GM18507 (cell line): ENCODE data around the gene ZNF181.
"Not testable (repeated sequence)": the region's sequence is repeated elsewhere in the genome, so short reads cannot be mapped to it uniquely, and the experiment has no call there.

Source experiments
- DNase-seq: peaks from one replicate; pipeline ENCODE4 v3.0.0; 2011; ENCODE audit warnings: low read depth; ENCODE audit not compliant: insufficient read length; ENCODE audit errors: extremely low spot score
- FAIRE-seq: peaks from 2 replicates; lab custom pipeline; 2011; peaks lifted over from hg19 to GRCh38; lab: Jason Lieb, UNC

The ZNF181 gene

DNA sequence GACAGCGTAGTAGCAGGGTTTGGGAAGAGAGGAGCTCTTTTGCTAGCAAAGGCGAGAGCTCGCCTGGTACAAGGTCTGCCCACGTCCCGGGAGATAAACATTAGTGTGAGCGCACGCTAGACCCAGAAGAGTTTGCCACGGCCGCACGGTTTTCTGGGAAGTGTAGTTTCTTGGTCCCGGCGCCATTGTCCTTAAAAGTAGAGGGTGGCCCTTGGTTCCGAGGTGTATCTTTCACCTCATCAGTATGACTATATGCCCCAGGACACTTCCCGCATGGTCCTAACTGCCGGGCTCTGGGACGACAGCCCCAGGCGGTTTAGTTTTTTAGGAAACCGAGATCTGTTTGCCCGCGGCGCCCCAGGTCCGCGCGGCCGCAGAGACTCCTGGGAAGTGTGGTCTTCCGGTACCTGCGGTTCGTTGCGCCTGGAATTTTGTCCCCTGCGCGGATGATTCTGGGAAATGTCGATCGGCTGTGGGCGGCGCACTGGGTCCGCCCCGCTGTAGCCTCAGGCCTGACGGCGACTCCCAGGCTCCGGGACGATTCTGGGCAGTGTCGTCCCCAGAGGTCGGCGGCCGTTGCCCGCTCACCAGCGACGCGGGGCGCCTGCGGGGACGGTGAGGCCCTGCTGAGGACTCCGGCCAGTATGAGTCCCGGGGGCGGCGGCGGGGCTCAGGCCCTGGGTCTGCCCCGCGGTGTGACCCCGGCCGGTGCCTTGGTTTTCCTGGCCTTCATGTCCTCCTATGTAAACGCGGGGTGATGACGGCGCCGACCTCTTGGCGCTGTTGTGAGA is at the start of gene ZNF181:
Gene ZNF181, plus strand, starts transcription at position 498 of the 791 bp plus-strand sequence. CDS start 795 bp downstream, outside the sequence.
- peak; percentile 87 for FAIRE-seq
- DNase-seq = peak; percentile 71

DNA sequence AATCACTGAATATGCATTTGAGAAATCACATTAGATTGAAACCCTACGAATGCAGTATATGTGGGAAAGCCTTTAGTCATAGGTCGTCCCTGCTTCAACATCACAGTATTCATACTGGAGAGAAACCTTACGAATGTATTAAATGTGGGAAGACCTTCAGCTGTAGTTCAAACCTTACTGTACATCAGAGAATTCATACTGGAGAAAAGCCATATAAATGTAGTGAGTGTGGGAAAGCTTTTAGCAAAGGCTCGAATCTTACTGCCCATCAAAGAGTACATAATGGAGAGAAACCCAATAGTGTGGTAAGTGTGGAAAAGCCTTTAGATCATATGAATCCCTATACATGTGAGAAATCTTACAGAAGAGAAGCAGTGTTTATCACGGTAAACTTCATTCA is 48.8 kb upstream of the ZNF181 start:
- not testable (repeated sequence) for FAIRE-seq, DNase-seq

DNA sequence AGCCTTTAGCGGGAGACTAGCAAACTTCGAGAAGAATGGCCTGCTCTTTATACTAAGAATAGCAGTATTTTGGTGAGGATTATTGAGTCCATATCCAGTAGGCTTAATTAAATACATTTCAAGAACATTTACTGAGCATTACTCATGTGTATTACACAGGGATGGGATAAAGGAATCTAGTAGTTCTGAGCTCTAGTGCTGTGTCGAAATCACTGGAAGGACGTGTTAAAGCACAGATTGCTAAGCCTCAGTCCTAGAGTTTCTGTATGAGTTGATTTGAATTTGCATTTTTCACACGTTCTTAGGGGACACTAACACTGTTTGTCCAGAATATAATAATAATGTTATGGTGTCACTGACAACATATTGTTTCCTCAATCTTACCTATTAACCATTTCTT is 47.6 kb upstream of the ZNF181 start:
- FAIRE-seq (no peak), DNase-seq (no peak)

DNA sequence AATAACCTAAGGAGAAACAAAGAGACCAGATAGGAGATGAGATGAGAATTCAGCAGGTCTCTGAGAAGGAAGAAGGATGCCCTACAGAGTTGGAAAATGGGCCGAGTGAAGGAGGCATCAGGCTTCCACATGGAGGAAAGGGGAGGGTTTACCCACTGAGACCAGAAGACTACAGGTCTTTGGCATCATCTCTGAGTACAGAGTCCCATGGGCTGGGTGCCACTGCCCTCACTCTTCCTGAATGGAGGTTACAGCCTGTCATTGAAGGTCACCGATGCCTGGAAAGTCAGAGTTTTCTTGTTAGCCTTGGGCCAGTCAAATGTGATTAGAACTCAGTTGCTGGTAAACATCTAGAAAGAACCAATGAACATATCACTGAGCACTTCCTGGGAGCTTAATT is 46.7 kb upstream of the ZNF181 start:
- no peak for FAIRE-seq
- DNase-seq = no peak

DNA sequence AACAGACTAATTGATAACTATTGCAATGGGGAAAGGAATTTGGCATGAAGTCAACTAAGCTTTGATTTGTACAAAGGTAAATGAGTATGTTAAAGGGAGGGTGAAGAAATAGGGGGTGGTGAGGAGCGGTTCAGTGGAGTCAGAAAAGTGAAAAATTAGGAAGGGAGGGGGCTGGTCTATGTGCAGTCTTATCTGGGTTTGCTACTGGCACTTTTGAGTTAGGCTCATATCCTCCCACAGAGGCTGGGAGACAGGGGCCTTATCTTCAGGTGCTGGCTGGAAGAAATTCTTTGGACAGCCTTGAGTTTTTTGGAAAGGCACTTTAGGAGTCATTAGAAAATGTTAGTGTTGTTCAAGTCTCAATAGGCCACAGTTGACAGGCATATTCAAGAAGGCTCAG is 45.5 kb upstream of the ZNF181 start:
- FAIRE-seq (no peak), DNase-seq (no peak)

DNA sequence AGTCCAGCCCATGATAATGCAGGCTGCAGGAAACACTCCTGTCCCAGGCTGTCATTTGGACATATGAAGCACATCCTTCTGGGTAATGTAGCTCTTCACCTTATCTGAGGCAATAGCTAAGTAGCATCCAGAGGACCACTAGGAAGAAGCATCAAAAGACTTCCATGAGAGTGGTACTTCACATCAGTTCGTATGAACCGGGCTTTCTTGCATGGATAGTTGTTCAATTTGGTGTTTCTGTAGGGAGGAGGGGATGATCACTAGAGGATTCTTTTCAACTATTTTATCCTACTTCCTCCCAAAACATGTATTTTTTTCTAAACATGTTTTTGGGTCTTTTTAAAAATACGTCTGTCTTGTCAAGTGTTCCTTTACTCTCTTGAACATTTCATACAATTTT is 43.7 kb upstream of the ZNF181 start:
- DNase-seq (no peak), FAIRE-seq (no peak)

DNA sequence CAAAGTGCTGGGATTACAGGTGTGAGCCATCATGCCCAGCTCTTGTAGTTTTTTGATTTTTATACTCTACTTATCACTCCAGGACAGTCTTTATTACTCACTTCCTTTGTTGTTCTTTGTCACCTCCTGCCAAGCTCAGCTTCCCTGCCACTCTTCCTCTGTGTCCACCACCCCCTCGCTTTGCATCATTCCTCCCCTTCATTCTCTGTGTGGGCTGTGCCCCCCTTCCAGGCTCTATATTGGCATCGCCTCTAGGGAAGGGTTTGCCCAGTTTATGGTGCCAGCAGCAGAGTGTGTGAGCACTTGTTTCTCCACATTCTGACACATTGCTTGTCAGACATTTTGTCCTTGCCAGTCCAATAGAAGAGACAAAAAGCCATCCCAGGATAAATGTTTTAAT is 41.5 kb upstream of the ZNF181 start:
- no peak for FAIRE-seq

DNA sequence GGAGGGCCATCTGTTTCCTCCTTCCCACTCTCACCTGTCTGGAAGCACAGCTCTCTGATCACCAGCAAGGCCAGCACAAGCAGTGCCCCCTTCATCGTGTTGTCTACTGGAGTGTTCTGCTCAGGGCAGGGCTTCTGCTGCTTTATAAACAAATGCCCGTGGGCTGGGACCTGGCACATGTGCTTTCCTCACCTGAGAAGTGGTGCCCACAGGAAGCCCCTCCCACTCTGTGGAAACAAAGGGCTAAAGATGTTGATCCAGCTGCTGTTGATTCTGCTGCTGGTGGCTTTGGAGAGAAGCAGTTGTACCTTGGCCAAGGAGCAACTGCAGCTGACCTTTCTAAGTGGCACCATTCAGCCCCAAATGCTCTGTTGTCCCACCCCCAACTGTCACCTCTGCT is 26.4 kb upstream of the ZNF181 start:
- no peak for DNase-seq

More for the DNA sequence above, 41.5 kb upstream of the ZNF181 start:
- no peak for DNase-seq

DNA sequence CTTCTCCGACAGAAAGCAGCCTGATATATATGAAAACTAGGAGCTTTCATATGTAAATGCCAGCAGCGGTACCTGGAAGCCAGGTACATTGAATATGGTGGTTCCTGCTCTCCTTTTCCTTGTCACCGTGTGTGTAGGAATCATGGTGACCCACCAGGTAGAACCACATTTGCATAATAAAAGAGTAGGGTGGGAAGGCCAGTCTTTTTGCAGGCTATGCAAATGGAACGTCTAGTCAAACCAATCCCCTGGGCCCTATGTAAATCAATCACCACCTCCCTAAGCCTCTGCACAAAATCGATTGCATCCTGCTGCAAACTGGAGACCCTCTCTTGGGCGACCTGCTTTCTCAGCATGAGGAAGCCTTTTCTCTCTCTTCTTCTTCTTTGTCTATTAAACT is 22.2 kb upstream of the ZNF181 start:
- DNase-seq (no peak), FAIRE-seq (no peak)

More for the DNA sequence above, 26.4 kb upstream of the ZNF181 start:
- no peak for FAIRE-seq

DNA sequence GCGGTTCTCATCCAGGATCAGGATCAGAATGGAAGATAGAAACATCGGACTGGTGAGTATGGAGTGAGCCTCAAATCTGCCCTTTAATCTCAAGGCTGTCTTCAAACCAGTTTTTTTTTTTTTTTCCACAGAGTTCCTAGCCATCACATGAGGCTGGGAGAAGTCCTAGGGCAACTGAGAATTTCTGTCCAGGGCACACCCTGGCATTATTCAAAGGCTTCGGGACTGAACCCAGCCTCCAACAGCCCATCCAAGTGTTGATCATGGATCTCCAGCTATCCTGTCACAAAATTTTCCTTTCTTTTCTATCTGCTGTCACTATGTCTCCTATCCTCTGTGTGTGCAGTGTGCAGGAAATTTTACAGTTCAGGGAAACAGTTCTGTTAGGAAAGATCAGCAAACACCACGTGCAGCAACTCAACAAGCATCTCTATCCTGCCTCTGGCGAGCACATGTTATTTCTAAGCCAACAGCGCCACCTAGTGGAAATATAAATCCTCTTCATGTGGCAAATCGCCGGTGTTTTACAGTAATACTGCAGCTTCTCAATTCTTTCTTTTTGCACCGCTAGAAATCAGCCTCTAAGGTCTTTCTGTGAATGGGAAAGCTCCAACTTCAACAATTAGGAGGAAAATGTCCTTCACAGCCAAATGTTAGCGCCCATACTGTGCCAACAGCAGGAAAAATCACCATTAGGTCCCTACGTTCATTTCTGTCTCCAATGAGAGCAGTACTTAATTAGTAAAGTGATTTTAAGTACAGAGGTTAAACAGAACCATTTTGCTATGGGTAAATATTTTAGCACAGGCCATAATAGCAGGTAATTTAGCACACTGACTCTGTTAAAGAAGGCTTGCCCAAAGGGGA is 21.4 kb upstream of the ZNF181 start:
- FAIRE-seq (peak; percentile 73), DNase-seq (no peak)

DNA sequence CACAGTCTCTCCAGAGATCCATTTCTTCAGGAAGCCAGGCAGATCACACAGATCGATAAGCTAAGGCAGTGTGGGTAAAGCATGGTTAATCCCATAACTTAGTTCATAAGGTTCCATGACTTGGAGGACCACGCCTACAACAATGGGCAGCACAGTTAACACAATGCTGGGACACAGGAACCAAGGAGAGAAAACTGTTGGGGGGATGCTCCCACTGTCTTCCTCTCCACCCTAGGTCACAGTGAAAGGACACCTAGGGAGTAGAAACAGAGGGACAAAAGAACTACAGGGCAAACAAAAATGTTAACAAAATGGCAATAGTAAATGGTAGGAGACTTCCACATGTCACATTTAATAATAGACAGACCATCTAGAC is 20.8 kb upstream of the ZNF181 start:
- no peak for FAIRE-seq

DNA sequence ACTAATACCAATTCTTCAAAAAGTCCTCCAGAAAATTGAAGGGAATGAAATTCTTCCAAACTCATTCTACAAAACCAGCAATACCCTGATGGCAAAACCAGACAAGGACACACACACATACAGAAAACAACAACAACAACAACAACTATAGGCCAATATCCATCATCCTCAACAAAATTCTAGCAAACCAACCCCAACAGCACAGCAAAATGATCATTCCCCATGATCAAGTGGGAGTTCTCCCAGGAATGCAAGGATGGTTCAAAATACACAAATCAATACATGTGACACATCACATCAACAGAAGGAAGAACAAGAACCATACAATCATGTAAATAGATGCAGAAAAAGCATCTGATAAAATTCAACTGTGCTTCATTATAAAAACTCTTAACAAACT is 18.7 kb upstream of the ZNF181 start:
- FAIRE-seq (peak; percentile 9), DNase-seq (no peak)

More for the DNA sequence above, 20.8 kb upstream of the ZNF181 start:
- DNase-seq = no peak

DNA sequence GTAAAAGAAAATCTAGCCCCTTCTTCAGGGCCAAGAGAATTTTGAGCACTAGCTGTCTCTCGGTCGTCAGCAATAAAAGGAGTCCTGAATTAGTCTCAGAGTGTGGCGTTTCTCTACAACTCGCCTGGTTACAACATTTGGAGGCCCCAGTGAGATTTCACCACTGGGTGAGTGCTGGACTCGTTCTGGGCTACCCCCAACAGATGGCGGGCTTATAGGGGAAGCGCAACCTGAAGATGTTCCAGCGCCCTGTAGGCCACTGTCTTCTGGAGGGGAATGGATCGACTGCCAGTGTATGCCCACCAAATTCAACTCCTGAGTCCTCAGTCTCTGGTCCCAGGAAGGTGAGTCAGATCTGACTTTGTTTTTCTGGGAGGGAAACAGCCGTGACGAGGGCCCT is 11.7 kb upstream of the ZNF181 start:
- FAIRE-seq = no peak

DNA sequence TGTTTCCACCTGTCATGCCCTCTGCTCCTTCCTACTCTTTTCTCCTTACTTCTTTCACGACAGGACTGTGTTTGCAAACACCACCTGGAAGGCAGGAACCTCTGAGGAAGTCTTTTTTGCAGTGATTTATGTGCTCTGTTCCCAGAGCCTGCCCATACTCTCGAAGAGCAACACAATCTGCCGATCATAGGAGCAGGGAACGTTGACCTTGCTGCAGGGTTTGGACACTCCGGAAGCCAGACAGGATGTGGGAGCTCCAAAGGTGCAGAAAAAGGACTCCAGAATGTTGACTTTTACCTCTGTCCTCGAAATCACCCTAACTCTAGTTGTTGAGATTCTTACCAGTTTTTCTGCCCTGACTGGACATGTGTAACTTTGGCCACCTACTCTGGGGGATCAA is 8.6 kb upstream of the ZNF181 start:
- no peak for DNase-seq
- no peak for FAIRE-seq

More for the DNA sequence above, 11.7 kb upstream of the ZNF181 start:
- DNase-seq = no peak

DNA sequence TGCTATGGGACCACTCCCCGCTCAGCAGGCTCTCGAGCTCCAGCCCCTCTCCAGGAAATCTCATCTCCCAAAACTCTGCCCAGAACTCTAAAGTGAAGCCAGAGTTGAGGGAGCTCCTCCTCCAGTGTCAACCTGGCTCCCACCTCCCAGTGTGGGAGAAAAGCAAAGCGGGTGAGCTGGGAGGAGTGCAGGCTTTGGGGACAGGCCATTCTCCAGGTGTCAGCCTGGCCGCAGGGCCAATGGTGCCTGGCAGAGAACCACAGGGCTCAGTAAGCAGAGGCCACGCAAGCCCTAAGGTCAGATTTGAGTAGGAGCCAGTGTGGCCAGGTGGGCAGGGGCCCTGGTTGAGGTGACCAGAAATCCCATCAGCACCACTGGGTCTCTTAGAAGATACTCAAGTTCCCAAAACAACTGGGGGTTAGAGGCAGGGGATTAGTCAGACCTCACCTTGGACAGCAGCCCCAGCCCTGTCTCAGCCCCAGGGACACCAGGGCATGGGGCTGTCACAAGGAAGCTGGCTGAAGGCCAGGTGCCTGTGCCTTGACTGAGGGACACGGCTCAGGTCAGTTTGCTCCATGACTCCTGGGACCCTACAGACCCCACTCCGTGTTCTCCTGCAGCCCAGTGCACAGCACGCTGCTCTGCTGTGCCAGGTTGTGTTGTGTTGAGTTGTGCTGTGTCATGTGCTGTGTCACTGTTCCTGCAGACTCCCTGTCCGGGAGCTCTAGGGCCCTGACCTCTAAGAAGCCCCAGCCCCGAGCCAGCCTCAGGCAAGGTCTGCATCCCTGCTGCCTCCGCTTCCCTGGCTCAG is 2.8 kb upstream of the ZNF181 start:
- no peak for FAIRE-seq
- no peak for DNase-seq

DNA sequence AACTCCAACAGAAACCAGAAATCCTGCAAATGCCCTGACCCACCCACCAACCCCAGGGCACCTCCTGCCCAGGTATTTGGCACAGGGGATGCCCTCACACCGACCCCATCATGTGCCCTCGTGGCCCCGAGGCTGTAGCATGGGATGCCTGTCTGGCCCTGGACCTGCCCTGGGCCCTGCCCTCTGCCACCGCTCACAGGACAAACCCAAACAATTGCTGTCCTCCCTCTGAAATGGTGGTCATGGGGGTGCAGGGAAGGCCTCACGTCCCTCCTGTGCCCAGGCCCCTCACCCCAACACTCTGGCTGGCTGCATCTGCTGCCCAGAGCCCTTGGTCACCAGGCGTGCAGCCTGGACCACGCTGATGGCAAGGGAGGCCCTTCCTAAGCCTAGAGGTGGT is 2.1 kb upstream of the ZNF181 start:
- FAIRE-seq (no peak), DNase-seq (no peak)

DNA sequence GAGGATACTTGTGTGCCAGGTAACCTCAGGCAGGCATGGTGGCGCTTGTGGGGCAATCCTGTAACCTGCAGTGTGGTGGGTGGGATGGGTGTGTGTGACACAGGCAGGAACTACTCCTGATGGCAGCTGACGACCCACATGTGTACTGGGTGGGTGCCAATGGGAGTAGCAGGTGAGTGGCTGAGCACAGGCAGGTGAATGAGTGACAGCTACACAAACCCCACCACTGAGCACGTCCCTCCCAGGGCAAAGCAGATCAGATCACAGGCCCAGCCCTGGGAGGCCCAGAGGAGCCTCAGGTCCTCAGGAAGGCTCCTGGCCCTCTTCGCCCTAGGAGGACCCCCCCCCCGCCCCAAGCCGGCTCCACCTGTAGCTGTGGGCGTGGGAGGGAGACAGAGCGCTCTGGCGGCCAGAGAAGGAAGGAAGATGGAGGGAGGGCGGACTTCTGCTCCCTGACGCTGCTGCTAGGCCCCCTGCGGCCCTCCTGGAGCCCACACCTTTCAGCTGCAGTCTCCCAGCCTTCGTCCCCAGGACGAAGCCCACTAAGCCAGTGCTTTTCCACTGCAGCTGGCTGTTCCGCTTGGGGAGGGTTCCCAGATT is 1.3 kb upstream of the ZNF181 start:
- no peak for FAIRE-seq
- no peak for DNase-seq

DNA sequence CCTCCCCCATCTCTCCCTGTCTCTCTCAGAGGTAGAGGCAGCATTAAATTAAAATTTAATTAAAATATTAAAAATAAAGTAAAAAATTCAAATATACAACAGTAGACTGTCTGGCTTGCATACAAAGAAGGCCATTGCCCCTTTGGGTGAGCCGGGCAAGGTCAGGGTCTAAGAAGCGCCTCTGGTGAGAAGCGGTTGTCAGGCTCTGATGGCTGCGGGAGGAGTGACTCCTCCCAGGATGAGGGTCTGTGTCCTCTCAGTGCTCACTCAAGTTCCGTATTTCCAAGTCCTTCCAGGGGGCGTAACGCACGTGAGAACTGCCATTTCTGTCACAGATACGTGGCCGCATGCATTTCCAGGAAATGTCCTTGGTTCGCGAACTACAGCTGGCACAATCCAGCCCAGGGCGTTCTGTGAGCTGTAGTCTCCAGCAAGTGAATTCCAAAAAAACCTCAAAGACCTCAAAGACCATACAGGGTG is 737 bp upstream of the ZNF181 start:
- no peak for DNase-seq

DNA sequence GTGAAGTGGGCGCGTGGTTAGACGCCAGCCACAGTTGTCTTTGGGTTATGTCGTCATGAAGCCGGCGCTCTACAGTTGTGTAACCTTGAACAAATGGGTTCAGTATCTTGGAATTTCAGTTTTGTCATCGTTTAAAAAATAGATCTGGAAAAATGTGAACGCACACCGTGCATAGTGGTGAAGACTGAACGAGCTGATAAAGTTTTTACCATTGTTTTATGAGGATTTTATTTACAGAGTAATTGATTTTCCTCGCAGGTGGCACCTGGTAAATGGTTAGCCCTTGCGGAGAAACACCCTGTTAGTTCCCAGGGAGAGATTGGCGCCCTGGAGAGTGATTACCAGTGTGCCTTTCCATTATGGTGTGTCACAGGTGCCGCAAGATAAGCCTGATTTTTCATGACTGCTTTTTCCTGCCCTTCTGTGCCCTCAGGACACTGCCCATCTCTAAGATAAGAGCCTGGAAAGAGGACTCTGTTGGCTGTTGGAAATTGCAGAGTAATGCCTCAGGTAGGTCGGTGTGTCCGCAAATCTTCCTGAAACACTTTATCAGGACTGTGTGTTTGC is 577 bp downstream of the ZNF181 start:
- peak; percentile 21 for FAIRE-seq
- no peak for DNase-seq

More for the DNA sequence above, 737 bp upstream of the ZNF181 start:
- no peak for FAIRE-seq
